NCI-H524 treated with DMSO at 0.1 percent for 48 hours (cell line): Measurements from ENCODE around the gene MYO5C.

Experiments used
- DNase-seq: peaks from one replicate; lab custom pipeline; 2025; lab: John Stamatoyannopoulos, UW

Gene MYO5C

GRCh38 chr15:52146776-52147175 is 148.8 kb downstream of the MYO5C start:
- no peak for DNase-seq

- no peak for DNase-seq
Measured at GRCh38 chr15:52146261-52146660, 149.3 kb downstream of the MYO5C start.

GRCh38 chr15:52144656-52145178 is 150.9 kb downstream of the MYO5C start:
- no peak for DNase-seq

GRCh38 chr15:52143873-52144272 is 151.7 kb downstream of the MYO5C start:
- no peak for DNase-seq
